Measurements from ENCODE around the gene SOX15.
"Not testable (repeated sequence)": the region's sequence is repeated elsewhere in the genome, so short reads cannot be mapped to it uniquely, and the experiment has no call there.

Gene SOX15

DNA sequence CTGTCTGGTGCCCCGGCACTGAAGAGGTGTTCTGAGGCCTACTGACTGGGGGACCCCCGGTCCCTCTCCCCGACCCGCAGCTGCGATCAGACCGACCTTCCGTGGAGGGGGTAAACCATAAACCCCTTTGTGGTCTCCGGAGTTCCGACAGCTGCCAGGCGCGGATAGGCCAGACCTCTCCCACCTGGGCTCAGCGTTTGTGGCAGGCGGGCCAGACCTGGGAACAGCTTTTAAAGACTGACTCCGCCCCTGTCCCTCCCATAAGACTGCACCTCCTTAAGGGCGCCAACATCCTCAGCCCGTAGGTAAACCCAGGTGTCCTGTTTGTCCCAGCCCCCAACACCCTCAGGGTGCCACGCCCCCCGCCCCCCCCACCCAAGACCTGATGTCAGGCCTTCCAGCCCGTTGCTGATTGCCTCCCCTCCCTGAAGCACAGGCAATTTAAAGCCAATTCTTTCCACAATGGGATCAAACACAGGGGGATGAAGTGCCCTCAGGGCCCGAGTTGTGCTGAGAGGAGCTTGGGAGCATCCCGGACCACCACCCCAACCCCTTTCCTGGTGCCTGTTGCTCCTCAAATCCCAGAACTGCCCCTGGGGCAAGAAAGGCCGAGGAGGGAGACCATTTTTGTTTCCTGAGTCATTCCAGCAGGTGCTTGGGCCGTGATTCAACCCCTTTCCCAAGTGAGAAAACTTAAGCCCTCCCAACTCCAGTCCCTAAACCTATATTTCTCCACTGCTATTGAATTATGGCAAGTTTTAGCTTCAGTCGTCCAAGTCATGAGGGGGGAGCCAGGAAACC lies at the start of gene SOX15:
Gene SOX15, minus strand, starts transcription at position 204 of the 801 bp plus-strand sequence. CDS start 418 bp downstream, outside the sequence.
- no peak for DNase-seq (ENCODE audit: low read depth in 2 of 2)

DNA sequence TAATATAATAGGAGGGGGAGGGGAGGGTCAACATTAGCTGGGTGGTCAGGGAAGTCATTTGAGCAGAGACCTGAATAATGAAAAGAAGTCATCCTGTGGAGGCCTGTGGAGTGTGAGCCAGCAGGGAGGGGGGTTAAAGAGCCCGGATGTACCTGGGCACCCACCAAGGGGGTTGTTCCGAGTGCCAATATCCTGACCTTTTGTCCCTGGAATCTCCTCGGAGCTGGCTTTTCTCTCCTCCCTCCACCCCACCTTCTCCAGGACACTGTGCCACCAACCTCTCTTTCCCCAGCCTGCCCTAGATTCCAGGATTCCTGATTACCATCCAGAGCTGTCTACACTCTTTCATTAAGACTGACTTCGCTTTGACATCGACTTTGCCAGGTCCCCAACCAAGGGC lies 46.3 kb upstream of the SOX15 start:
- no peak for DNase-seq (ENCODE audit: low read depth in 2 of 2)

DNA sequence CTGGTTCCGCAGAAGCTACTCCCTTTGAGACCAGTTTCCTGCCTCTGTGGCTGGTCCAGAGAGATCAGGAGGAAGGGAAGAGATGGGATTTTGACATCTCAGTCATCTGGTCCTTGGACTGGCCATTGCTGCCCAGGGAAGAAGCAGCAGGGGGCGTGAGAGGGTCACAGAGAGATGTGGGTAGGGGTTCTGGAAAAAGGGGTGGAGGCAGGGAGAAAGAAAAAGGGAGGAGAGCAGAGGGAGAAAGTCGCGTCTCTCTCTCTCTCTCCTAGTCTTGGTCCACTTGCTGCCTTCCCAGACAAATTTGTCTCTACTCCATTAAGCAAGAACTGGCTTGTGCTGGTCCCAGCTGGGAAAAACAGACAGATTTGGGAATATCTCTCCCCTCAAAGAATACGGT lies 44.5 kb upstream of the SOX15 start:
- DNase-seq (ENCODE audit: low read depth in 2 of 2) = no peak

DNA sequence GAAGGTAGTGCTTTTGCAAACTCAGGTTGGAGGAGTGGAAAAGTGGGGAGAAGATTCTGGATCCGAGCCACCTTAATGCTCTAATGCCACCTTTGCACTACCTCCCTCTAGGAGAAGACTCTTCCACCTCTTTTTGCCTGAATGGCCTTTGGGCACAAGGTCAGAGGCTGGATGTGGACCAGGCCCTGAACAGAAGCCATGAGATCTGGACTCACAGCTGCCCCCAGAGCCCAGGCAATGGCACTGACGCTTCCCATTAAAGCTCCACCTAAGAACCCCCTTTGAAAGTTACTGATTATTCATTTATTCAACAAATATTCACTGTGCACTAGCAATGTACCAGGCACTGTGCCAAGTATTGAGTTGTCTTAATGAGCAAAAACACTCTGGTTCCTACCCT lies 43.2 kb upstream of the SOX15 start:
- DNase-seq (ENCODE audit: low read depth in 2 of 2) = no peak

DNA sequence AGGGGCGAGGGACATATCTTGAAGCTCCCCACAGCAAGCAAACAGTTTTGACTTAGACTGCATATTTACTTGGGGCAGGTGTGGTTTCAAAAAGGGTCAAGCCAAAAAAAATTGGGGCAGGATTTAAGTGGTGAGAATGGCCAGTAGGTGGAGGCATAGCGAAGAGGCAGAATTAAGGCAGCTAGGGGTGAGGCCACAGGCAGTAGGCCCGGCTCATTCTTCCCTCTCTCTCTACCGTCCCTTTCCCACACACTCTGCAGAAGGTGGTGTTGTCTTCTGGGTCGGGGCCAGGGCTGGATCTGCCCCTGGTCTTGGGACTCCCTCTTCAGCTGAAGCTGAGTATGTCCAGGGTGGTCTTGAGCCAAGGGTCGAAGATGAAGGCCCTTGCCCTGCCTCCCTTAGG lies 42.6 kb upstream of the SOX15 start:
- no peak for DNase-seq (ENCODE audit: low read depth in 2 of 2)

DNA sequence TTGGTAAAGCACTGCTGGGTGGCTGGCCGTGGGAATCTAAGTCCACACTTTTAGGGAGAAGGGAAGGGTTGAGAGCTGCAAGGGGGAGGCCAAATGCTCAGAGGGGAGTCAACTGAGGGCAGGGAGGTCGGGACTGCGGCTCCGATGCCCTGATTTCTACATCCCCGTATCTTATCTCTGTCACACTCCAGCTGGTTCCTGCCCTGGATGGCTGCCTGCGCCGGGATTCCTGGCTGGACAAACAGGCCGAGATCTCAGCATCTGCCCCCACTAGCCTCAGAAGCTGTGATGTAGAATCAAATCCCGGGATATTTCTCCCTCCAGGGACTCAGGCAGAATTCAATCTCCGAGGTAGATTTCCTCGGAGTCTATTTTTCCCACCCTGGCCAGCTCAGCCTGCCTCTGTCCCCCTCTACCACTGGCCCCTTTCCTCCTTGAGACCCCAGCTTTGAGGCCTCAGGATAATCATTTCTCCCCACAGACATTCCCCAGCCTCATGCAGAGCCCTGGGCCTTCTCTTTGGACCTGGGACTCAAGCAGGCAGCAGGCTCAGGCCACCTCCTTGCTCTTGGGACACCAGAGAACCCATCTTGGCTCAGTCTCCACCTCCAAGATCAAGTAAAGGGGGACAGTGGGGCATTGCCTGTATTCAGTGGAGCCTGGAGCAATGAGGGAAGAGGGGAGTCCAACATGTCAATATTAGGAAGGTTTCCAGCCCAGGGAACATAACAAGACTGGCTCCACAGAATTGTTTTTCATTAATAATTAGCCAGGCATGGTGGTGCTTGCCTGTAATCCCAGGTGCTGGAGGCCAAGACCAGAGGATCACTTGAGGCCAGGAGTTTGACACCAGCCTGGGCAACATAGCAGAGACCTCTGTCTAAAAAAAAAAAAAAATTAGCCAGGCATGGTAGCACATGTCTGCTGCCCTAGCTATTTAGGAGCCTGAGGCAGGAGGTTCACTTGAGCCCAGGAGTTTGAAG lies 41.8 kb upstream of the SOX15 start:
- no peak for DNase-seq (ENCODE audit: low read depth in 2 of 2)

DNA sequence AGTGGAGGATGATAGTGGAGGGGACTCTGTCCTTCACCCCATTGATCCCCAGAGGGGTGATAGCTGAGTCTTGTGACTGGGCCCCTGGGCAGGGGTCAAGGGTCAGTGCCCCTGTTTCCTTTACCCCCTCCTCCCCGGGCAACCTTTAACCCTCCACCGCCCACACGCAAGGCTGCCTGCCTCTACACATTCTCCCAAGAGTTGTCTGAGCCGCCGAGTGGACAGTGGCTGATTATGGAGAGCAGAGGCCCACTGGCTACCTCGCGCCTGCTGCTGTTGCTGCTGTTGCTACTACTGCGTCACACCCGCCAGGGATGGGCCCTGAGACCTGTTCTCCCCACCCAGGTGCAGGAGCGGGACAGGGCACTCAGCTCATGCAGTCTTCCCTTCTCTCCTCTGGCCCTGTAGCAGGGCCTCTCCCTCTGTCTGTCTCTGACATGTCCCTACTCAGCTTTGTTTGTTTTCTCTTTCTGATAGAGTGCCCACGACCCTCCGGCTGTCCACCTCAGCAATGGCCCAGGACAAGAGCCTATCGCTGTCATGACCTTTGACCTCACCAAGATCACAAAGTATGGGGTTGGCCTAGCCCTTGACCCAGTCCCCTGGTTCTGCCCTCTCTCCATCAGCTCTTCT lies 40.2 kb upstream of the SOX15 start, which contains the start of gene SHBG:
Gene SHBG, plus strand, starts transcription at position 197 of the 633 bp plus-strand sequence. Its CDS starts 38 bp downstream, at position 235.
- no peak for DNase-seq (ENCODE audit: low read depth in 2 of 2)

DNA sequence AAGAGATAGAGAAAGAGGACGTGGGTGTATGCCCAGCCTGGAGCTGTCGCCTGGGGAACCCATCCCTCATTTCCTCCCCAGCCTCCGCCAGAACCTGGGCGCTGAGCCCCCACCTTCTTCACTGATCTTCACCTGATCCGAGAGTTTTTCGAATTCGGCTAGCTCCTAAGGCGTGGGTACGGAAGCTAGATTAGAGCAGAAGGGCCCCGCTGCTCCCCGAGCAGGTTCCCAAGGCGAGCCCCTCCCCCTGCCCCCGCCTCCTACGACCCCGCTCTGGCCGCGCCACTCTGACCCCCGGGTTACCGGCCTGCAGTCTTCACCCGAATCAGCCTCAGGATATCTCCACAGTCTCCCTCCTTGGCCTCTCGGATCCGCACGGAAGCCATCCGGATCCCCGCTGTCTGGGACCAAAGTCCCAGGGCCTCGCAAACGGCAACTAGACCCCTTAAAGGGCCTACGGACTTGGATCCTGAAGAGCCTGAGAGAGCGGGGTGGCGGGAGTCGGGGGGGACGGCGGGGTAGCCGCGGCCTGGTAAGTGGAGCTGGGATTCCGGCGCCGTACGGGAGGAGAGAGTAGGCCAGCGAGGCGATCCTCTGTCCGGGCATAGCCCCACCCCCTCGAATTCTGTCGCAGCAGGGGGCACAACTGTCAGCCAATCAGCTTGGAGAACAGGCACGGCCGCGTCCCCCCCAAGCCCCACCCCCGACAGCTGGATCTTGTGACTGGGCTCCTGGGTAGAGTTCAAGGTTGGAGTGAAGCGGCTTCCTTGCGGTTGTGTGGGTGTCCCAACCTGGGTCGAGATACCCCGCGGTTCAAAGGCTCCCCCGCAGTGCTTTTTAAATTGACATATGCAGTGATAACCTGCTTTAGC lies 37.6 kb upstream of the SOX15 start, which contains the start of gene SAT2:
Gene SAT2, minus strand, starts transcription at position 572 of the 872 bp plus-strand sequence. Its CDS starts 186 bp downstream, at position 386.
- DNase-seq (ENCODE audit: low read depth in 2 of 2) = peak; percentile 73 to 85

DNA sequence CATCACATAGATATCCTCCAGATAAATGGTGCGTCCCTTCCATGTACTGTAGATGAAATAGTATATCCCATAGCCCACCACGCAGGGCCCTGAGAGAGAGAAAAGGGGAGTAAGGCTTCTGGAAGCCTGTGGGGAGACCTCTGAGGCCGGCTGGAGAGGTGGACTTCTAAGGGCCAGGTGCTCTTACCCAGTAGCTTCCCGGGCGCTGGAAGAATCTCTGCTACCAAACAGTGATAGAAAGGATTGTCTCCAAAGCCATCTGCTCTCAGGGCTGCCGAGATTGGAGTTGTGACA lies 37.0 kb upstream of the SOX15 start:
- DNase-seq (ENCODE audit: low read depth in 2 of 2) = no peak

DNA sequence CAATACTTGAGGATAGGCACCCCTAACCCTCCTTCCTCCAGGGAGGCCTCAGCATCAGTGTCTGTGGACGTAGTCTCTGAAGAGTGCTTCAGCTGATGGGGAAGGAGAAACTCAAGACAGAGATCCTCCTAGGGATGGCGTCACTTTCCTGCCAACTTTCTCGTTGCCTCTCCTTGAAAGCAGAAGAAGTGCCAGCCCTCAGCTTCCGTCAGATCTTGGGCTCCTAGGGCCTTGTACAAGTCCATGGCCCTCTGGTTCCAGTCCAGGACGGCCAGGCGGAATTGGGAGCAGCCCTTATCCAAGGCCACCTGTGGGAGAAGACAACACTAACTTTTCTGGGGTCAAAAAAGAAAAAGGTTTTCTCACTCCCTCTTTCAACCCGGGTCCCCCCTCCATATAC lies 36.4 kb upstream of the SOX15 start:
- DNase-seq (ENCODE audit: low read depth in 2 of 2) = no peak

DNA sequence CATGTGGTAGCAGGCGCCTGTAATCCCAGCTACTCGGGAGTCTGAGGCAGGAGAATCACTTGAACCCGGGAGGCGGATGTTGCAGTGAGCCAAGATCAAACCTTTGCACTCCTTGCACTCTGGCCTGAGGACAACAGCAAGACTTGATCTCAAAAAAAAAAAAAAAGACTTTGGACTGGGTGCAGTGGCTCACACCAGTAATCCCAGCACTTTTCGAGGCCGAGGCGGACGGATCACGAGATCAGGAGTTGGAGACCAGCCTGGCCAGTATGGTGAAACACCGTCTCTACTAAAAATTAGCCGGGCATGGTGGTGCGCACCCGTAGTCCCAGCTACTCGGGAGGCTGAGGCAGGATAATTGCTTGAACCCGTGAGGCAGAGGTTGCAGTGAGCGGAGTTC lies 35.9 kb upstream of the SOX15 start:
- DNase-seq (ENCODE audit: low read depth in 2 of 2) = not testable (repeated sequence)

DNA sequence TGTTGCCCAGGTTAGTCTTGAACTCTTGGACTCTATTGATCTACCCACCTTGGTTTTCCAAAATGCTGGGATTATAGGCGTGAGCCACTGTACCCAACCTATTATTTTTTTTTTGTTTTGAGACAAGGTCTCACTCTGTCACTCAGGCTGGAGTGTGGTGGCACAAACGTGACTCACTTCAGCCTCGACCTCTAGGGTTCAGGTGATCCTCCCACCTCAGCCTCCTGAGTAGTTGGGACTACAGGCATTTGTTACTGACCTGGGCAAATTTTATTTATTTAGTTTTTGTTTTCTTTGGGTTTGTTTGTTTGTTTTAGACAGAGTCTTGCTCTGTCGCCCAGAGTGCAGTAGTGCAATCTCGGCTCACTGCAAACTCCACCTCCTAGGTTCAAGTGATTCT lies 33.8 kb upstream of the SOX15 start:
- DNase-seq (ENCODE audit: low read depth in 2 of 2) = no peak

DNA sequence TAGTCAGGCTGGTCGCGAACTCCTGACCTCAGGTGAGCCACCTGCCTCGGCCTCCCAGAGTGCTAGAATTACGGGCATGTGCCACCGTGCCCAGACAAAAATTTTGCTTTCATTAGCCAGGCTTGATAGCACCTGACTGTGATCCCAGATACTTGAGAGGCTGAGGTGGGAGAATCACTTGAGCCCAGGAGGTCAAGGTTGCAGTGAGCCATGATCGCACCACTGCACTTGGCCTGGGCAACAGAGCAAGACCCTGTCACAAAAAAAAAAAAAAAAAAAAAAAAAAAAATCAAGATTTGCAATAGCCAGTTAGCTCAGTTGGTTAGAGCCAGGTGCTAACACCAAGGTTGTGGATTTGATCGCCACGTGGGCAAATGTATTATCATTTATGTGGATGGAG lies 30.9 kb upstream of the SOX15 start:
- no peak for DNase-seq (ENCODE audit: low read depth in 2 of 2)

DNA sequence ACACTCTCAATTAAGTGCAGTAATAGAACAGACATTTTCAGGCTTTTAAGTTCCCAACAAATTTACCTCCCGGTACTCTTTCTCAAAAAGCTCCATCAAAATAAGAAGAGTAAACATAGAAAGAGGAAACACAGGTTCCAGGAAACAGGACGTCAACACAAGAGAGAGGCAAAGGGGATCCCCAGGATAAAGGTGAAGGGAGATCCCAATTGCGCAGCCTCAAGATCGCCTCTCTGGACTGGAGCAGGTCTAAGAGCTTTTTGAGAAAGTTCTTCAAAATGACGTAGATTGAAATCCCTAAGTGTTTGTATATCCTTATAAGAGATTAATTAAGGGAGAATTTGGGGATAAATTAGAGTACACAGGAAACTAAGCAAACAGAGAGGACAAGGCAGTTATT lies 28.7 kb upstream of the SOX15 start:
- DNase-seq (ENCODE audit: low read depth in 2 of 2) = no peak

DNA sequence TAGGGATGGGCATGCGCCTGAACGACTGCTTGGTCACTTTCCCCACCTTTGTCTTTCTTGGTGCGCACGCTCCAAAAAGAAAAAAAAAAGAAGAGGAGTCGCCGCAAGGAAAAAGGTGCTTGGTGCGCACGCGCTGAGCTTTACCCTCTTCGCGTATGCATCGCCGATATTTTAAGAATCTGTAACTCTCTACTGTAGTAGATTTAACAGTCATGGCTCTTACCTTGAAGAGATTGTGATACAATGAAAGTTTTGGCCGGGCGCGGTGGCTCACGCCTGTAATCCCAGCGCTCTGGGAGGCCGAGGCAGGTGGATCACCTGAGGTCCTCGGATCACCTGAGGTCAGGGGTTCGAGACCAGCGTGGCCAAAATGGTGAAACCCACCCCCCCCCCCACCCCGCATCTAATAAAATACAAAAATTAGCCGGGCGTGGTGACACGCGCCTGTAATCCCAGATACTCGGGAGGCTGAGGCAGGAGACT lies 25.4 kb upstream of the SOX15 start:
- no peak for DNase-seq (ENCODE audit: low read depth in 2 of 2)

DNA sequence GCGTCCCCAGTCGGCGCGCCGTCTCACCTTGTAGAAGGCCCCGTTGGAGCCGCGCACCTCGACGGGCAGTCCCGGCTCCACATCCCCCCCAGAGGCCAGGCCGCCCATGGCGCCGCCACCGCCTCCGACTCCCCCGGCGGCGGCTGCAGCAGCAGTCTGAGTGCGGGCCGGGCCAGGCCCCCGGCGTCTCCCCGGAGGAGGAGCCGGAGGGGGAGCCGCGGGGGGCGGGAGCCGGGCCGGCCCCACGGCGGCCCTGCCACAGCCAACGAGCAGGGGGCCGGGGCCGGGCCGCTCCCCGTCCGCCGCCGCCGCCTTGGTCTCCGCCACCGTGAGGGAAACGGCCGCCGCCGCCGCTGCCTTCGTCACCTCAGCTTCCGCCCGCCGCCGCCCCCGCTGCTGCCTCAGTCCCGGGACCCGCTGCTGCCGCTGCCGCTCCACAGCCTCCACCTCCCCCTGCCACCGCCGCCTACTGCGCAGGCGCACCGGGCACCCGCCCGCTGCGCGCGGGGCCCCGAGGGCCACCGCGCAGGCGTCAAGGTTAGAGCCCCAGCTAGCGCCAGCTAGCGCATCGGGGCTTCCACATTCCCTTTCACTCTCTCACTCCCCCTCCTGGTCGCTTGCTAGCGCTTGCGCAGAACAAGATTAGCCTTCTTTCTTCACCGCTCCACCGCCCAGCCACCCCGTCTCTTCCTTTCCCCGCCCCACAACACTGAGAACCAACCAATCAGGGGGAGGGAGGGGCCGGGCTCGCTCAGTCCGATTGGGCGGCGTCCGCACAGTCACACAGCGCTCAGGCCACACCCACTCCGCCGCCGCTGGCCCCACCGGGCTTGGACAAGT lies 24.8 kb upstream of the SOX15 start, which contains the start of gene FXR2:
Gene FXR2, minus strand, starts transcription at position 473 of the 840 bp plus-strand sequence. Its CDS starts 365 bp downstream, at position 108.
- peak; percentile 98 to 100 for DNase-seq (ENCODE audit: low read depth in 2 of 2)

DNA sequence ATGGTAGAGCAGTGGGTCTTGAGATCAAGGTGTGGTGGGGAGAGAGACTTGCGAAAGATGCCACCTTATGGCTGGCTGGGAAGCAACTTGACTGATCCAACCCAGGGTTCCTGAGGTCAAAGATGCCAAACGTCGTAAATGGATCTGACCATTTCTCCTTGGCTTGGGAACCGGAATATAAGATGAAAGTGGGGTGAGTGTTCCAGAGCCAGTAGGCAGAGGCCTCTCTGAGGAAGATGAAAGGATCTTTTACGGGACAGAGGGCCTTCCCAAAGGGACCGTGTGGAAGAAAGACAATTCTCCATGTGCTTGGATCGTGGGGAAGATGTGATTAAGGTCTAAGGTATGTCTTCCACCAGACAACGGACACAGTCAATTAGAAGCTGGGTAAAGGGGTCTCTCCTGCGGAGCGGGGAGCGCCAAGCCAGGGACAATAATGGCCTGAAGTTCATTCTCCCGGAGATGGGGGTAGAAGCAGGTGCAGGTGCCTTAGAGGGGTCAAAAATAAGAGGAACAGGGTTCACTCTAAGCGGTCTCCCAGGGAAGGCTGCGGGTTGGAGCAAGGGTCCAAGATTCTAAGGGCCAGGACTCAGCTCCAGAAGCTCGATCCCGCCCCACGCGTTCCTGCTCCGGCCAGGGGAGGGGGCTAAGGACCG lies 24.0 kb upstream of the SOX15 start:
- no peak for DNase-seq (ENCODE audit: low read depth in 2 of 2)

DNA sequence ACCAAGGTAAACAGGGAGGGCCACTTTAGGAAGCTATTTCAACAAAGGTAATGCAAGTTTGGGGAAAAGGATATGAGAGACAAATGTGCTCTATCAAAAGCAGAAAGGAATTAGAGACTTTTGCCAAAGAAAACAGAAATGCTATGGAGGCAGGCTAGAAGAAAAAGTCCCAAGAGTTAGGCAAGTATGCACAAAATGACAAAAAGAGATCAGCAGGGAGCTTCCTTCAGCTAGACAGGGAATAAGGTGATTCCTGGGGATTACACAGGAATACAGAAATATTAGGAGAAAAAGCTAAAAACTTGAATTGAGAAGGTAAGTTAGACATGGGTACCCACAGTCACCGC lies 22.4 kb upstream of the SOX15 start:
- no peak for DNase-seq (ENCODE audit: low read depth in 2 of 2)

DNA sequence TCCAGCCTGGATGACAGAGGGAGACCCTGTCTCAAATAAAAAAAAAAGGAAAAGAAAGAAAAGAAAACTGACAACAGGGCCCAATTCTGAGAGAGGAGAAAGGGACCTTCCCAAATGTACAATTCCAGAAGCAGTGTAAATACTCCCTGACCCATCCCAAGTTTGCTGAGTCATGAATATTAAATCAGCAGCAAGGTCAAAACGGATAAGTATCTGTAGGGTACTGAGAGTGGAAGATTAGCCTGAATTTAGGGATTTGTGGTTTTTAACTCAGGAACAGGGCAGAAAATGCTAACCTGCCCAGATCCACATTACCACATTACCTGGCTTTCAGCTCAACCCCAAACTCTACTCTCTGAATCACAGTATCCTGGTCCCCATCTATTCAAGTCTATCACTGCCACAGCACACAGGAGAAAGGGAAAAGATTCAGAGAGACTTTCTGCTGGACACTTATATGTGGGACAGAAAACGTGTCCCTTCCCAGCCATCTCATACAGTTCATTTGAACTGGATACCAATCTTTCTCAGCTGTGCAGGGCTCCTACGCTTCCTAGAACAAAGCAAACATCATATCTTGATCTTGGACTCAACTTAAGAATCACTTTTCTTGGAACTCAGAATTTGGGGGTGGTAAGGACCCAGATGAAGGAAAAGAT lies 21.9 kb upstream of the SOX15 start:
- no peak for DNase-seq (ENCODE audit: low read depth in 2 of 2)
